ENCODE data around the gene FBXO24. TPM values are rescaled to one million over a fixed set of nuclear protein-coding genes. Genes with fewer than 3 reads are reported as not detected.

The FBXO24 gene
- polyA plus RNA-seq, 1 of the 3 experiments (the other 2 are of a cell fraction), result 0.94 TPM

GRCh38 chr7:100555701-100556100 lies 30.4 kb upstream of the FBXO24 start:
- CTCF ChIA-PET, result interaction anchor here (0.6 to 16.6 kb wide), 12 partner anchors 11 to 137 kb away, joined by 3 to 398 read pairs (median 6); partner anchors contain the start of genes AGFG2, NYAP1 and SPACDR
- 87% methylated on average over 5 of the region's 5 CpGs for WGBS (ENCODE audit: low lambda C conversion rate)

GRCh38 chr7:100556541-100556940 lies 29.6 kb upstream of the FBXO24 start:
- no peak overlapping the region for H3K4me3 ChIP-seq (ENCODE audit: low read depth in 2 of 2, low read length in 1 of 2)
- no peak overlapping the region for H3K9ac ChIP-seq
- no peaks in the 10 kb centered on the region for H4K20me1 ChIP-seq (ENCODE audit: insufficient read depth)
- no peak for TF ChIP-seq RCOR1 (IDR thresholded peaks at IDR 0.05; ENCODE audit: low read length)
- no peak for TF ChIP-seq USF1 (IDR thresholded peaks at IDR 0.05; ENCODE audit: borderline replicate concordance, low read depth)
- TF ChIP-seq RFX5 (IDR thresholded peaks at IDR 0.05; ENCODE audit: low read length), result no peak
- no peak for TF ChIP-seq POLR2AphosphoS5 (IDR thresholded peaks at IDR 0.05; ENCODE audit: low read depth, low read length)
- TF ChIP-seq, protein P1, sequence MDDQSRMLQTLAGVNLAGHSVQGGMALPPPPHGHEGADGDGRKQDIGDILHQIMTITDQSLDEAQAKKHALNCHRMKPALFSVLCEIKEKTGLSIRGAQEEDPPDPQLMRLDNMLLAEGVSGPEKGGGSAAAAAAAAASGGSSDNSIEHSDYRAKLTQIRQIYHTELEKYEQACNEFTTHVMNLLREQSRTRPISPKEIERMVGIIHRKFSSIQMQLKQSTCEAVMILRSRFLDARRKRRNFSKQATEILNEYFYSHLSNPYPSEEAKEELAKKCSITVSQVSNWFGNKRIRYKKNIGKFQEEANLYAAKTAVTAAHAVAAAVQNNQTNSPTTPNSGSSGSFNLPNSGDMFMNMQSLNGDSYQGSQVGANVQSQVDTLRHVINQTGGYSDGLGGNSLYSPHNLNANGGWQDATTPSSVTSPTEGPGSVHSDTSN (IDR thresholded peaks at IDR 0.05), result no peak
- TF ChIP-seq ZBTB33 (IDR thresholded peaks at IDR 0.05; ENCODE audit: borderline replicate concordance, low read depth), result no peak
- TF ChIP-seq GATA2 (CRISPR knock-in tag; IDR thresholded peaks at IDR 0.05), result no peak
- TF ChIP-seq REST (IDR thresholded peaks at IDR 0.05; ENCODE audit: low read depth, low read length), result no peak
- no peak for TF ChIP-seq MXI1 (IDR thresholded peaks at IDR 0.05; ENCODE audit: low read depth, low read length)
- ChIA-PET CTCF (interaction anchor here (1.7 to 16.6 kb wide), 6 partner anchors 10 to 91 kb away, joined by 7 to 398 read pairs (median 42); partner anchors contain the start of genes AGFG2, NYAP1 and SPACDR), POLR2A (no interaction called here)
- H3K9me2 ChIP-seq, result no peaks in the 10 kb centered on the region
- no peaks in the 10 kb centered on the region for H3K27me3 ChIP-seq (ENCODE audit: insufficient read depth)
- no peak overlapping the region for H2AFZ ChIP-seq (ENCODE audit: low read depth)
- DNase-seq, result no peak
- no peaks in the 10 kb centered on the region for H3K79me2 ChIP-seq (ENCODE audit: insufficient read depth)
- H3K9me3 ChIP-seq, result no peaks in the 10 kb centered on the region
- H3K4me2 ChIP-seq, result no peak overlapping the region
- no peaks in the 10 kb centered on the region; a peak in 1 of 4 replicates for H3K4me1 ChIP-seq (ENCODE audit: control insufficient read depth in 1 of 2, insufficient read depth in 2 of 2, low read depth in 1 of 2, low read length in 1 of 2)
- 77% methylated on average over 4 of the region's 4 CpGs for WGBS (ENCODE audit: low lambda C conversion rate)
- H3K27ac ChIP-seq (ENCODE audit: low read depth in 2 of 2, low read length in 1 of 2), result no peak overlapping the region
- peaks cover 7 to 14% of the 10 kb centered on the region in 2 experiments for H3K36me3 ChIP-seq (replicated peaks in 1 of 2; ENCODE audit: control insufficient read depth in 1 of 2, insufficient read depth in 2 of 2, low read length in 1 of 2)
- H3F3A ChIP-seq (replicated peaks; ENCODE audit: insufficient read depth), result peaks cover 2% of the 10 kb centered on the region

More at GRCh38 chr7:100555701-100556100, 30.4 kb upstream of the FBXO24 start:
- peaks cover 7 to 14% of the 10 kb centered on the region in 2 experiments for H3K36me3 ChIP-seq (replicated peaks in 1 of 2; ENCODE audit: control insufficient read depth in 1 of 2, insufficient read depth in 2 of 2, low read length in 1 of 2)
- POLR2A ChIA-PET, result interaction anchor here (1.0 kb wide), 1 partner anchor 87 kb away, joined by 6 read pairs; no protein-coding TSS in a partner anchor
- no peak overlapping the region for H3K4me2 ChIP-seq
- no peaks in the 10 kb centered on the region for H3K27me3 ChIP-seq (ENCODE audit: insufficient read depth)
- H3K27ac ChIP-seq (ENCODE audit: low read depth in 2 of 2, low read length in 1 of 2), result no peak overlapping the region
- H3K9me2 ChIP-seq, result no peaks in the 10 kb centered on the region
- H4K20me1 ChIP-seq (ENCODE audit: insufficient read depth), result no peaks in the 10 kb centered on the region
- no peaks in the 10 kb centered on the region; a peak in 1 of 4 replicates for H3K4me1 ChIP-seq (ENCODE audit: control insufficient read depth in 1 of 2, insufficient read depth in 2 of 2, low read depth in 1 of 2, low read length in 1 of 2)
- H3K4me3 ChIP-seq (ENCODE audit: low read depth in 2 of 2, low read length in 1 of 2), result no peak overlapping the region
- no peak for DNase-seq
- no peak overlapping the region for H2AFZ ChIP-seq (ENCODE audit: low read depth)
- H3K9me3 ChIP-seq, result no peaks in the 10 kb centered on the region
- peaks cover 2% of the 10 kb centered on the region for H3F3A ChIP-seq (replicated peaks; ENCODE audit: insufficient read depth)
- H3K79me2 ChIP-seq (ENCODE audit: insufficient read depth), result no peaks in the 10 kb centered on the region
- no peak overlapping the region for H3K9ac ChIP-seq
- no peak for TF ChIP-seq SIN3A (IDR thresholded peaks at IDR 0.05; ENCODE audit: borderline replicate concordance, low read depth, low read length)
